Measurements from ENCODE around the gene MNAT1.

DNA sequence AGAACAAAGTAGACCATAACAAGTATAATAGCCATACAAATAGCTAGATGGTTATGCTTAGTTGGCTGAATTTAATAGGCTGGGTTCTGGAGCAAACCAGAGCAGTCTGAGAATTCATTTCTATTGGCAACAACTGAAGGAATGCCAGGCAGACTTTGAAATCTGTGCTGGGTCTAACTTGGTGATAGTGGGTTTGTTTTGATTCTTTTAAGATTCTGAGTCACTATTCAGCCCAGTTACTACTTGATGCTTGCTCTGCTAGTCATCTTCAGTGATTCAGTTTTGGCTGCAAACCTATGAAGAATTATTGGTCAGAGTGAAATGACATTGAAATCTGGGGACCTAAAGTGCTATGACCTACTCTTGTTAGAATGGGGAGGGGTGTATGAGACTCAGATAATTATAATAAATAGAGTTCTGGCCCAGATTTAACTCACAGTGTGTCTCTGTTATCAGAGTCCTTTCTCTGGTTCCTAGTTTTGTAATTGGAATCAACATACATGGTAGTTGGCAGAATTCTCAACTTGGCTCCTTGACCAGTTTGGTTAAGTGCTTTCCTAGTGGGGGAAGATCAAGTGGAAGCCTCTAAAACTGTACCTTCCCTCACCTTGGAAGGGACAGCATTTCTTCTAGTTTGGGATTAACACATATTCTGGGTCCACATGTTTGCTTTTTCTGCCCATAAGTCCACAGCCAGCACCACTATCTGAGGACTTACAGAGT is 43.5 kb downstream of the MNAT1 start:
- TF ChIP-seq POLR2A (IDR thresholded peaks at IDR 0.05; ENCODE audit: low read length) (no peak), GATA1 (IDR thresholded peaks at IDR 0.05; ENCODE audit: low read depth, low read length) (no peak)
